Adrenal gland (tissue), 5 donors: ENCODE data around the gene ZNF132.
"Not testable (repeated sequence)": the region's sequence is repeated elsewhere in the genome, so short reads cannot be mapped to it uniquely, and the experiment has no call there.

Source experiments
- POLR2A ChIP-seq, 2 donors: fragments of 450-650 bp; IDR thresholded peaks; one replicate each; pipeline ENCODE4 v1.6.1; 2017; ENCODE audit warnings: antibody characterized with exemption in 2 of 2, mild to moderate bottlenecking in 2 of 2, moderate library complexity in 1 of 2
- TF ChIP-seq, protein P1 (sequence below), 6 experiments: fragments of 450-650 bp in 4 of 6; fragments of 200-600 bp in 2 of 6; sonication (generic) in 1 of 6; IDR thresholded peaks; 1 replicate in 5 of 6; 2 replicates in 1 of 6; pipeline versions ENCODE4 v1.5.1 to v1.8.0; 2016 to 2021; ENCODE audit warnings: antibody characterized with exemption in 6 of 6, mild to moderate bottlenecking in 2 of 6, moderate library complexity in 1 of 6
- donor health status: DM: no; HTN: no; CAD: no.

DNA sequence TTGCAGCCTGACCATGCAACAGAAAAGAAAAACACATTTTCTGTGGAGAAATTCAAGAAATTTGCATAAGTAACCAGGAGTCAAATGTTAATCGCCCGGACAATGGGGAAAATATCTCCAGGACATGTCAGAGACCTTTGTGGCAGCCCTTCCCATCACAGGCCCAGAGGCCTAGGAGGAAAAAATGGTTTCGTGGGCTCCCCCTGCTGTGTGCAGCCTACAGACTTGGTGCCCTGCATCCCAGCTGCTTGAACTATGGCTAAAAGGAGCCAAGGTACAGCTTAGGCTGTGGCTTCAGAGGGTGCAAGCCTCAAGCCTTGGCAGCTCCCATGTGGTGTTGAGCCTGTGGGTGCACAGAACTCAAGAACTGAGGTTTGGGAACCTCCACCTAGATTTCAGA, 8.9 kb upstream of the ZNF132 start:
- TF ChIP-seq, protein P1, sequence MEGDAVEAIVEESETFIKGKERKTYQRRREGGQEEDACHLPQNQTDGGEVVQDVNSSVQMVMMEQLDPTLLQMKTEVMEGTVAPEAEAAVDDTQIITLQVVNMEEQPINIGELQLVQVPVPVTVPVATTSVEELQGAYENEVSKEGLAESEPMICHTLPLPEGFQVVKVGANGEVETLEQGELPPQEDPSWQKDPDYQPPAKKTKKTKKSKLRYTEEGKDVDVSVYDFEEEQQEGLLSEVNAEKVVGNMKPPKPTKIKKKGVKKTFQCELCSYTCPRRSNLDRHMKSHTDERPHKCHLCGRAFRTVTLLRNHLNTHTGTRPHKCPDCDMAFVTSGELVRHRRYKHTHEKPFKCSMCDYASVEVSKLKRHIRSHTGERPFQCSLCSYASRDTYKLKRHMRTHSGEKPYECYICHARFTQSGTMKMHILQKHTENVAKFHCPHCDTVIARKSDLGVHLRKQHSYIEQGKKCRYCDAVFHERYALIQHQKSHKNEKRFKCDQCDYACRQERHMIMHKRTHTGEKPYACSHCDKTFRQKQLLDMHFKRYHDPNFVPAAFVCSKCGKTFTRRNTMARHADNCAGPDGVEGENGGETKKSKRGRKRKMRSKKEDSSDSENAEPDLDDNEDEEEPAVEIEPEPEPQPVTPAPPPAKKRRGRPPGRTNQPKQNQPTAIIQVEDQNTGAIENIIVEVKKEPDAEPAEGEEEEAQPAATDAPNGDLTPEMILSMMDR (IDR thresholded peaks at IDR 0.05) = not testable (repeated sequence)
- TF ChIP-seq POLR2A (IDR thresholded peaks at IDR 0.05) = not testable (repeated sequence)
